ENCODE measurements around the gene DHDH.
"Not testable (repeated sequence)": the region's sequence is repeated elsewhere in the genome, so short reads cannot be mapped to it uniquely, and the experiment has no call there.

DHDH gene

GRCh38 chr19:48933382-48933932, at the start of gene DHDH:
DHDH (plus strand) TSS chr19:48933699; CDS start chr19:48933722, 23 bp downstream.
- H3K27me3 Mint-ChIP-seq: no peaks in the 10 kb centered on the region
- ATAC-seq: peak; percentile 97
- H3K9me3 Mint-ChIP-seq: no peaks in the 10 kb centered on the region
- DNase-seq: peak; percentile 81
- H3K4me3 Mint-ChIP-seq: peak within 1 kb of the TSS; percentile 90 to 91
- H3K4me1 Mint-ChIP-seq: peaks cover 23% of the 10 kb centered on the region
- H3K27ac Mint-ChIP-seq: peak within 1 kb of the TSS; percentile 81 to 92

- Mint-ChIP-seq H3K9me3 (no peaks in the 10 kb centered on the region), H3K4me3 (no peak overlapping the region), H3K27me3 (no peaks in the 10 kb centered on the region), H3K27ac (peak overlapping the region in 1 of 2 donors; percentile 65), H3K4me1 (peaks cover 2% of the 10 kb centered on the region)
- DNase-seq (no peak), ATAC-seq (no peak)
These were observed 49.8 kb upstream of the DHDH start for GRCh38 chr19:48883726-48884125.

- ATAC-seq (no peak), DNase-seq (no peak)
- no peak overlapping the region for H3K4me3 Mint-ChIP-seq
- H3K9me3 Mint-ChIP-seq: no peaks in the 10 kb centered on the region
- peaks cover 27% of the 10 kb centered on the region for H3K27me3 Mint-ChIP-seq
- H3K4me1 Mint-ChIP-seq: no peaks in the 10 kb centered on the region
- no peak overlapping the region for H3K27ac Mint-ChIP-seq
These were observed 45.5 kb upstream of the DHDH start for GRCh38 chr19:48887861-48888612.

GRCh38 chr19:48889496-48889895, 44.0 kb upstream of the DHDH start:
- H3K27ac Mint-ChIP-seq: peak overlapping the region in 1 of 2 donors; percentile 48
- H3K4me1 Mint-ChIP-seq, DNase-seq, H3K4me3 Mint-ChIP-seq, ATAC-seq, H3K9me3 Mint-ChIP-seq: not testable (repeated sequence)
- H3K27me3 Mint-ChIP-seq: peaks cover 40% of the 10 kb centered on the region

GRCh38 chr19:48890551-48890950, 42.9 kb upstream of the DHDH start:
- no peaks in the 10 kb centered on the region for H3K9me3 Mint-ChIP-seq
- peaks cover 50% of the 10 kb centered on the region for H3K27me3 Mint-ChIP-seq
- H3K4me3 Mint-ChIP-seq: no peak overlapping the region
- DNase-seq: no peak
- no peak for ATAC-seq
- H3K4me1 Mint-ChIP-seq: peaks cover 10% of the 10 kb centered on the region
- no peak overlapping the region for H3K27ac Mint-ChIP-seq

GRCh38 chr19:48895226-48895625, 38.3 kb upstream of the DHDH start:
- Mint-ChIP-seq H3K27ac (no peak overlapping the region), H3K4me1 (peaks cover 39% of the 10 kb centered on the region), H3K4me3 (peak overlapping the region; percentile 74 to 82), H3K27me3 (peaks cover 65% of the 10 kb centered on the region), H3K9me3 (no peaks in the 10 kb centered on the region)
- DNase-seq (no peak), ATAC-seq (no peak)

GRCh38 chr19:48896191-48896720, 37.2 kb upstream of the DHDH start:
- peak; percentile 58 for ATAC-seq
- Mint-ChIP-seq H3K27me3 (peaks cover 54% of the 10 kb centered on the region), H3K4me1 (peaks cover 46% of the 10 kb centered on the region), H3K27ac (peak overlapping the region; percentile 76 to 89), H3K9me3 (no peaks in the 10 kb centered on the region), H3K4me3 (peak overlapping the region; percentile 74 to 82)
- DNase-seq: peak; percentile 62 to 63

GRCh38 chr19:48897181-48897580, 36.3 kb upstream of the DHDH start:
- peaks cover 55% of the 10 kb centered on the region for H3K4me1 Mint-ChIP-seq
- no peak for DNase-seq
- peaks cover 48% of the 10 kb centered on the region for H3K27me3 Mint-ChIP-seq
- H3K4me3 Mint-ChIP-seq: no peak overlapping the region
- H3K9me3 Mint-ChIP-seq: no peaks in the 10 kb centered on the region
- no peak overlapping the region for H3K27ac Mint-ChIP-seq
- ATAC-seq: no peak

GRCh38 chr19:48899386-48899749, 34.1 kb upstream of the DHDH start:
- H3K4me1 Mint-ChIP-seq: peaks cover 62% of the 10 kb centered on the region
- peaks cover 28% of the 10 kb centered on the region for H3K27me3 Mint-ChIP-seq
- H3K27ac Mint-ChIP-seq: peak overlapping the region; percentile 43 to 98
- peak overlapping the region; percentile 68 to 94 for H3K4me3 Mint-ChIP-seq
- not testable (repeated sequence) for DNase-seq, ATAC-seq, H3K9me3 Mint-ChIP-seq

GRCh38 chr19:48899781-48900476, 33.6 kb upstream of the DHDH start, which contains the start of gene NUCB1:
NUCB1 (plus strand) TSS chr19:48900312; CDS start chr19:48900797, 485 bp downstream.
- Mint-ChIP-seq H3K4me1 (peaks cover 58% of the 10 kb centered on the region), H3K27me3 (peaks cover 22% of the 10 kb centered on the region), H3K4me3 (peak within 1 kb of the TSS; percentile 92 to 94), H3K27ac (peak within 1 kb of the TSS; percentile 95 to 98), H3K9me3 (no peaks in the 10 kb centered on the region)
- DNase-seq (peak; percentile 99), ATAC-seq (peak; percentile 93)

- H3K9me3 Mint-ChIP-seq: no peaks in the 10 kb centered on the region
- H3K27me3 Mint-ChIP-seq: peaks cover 14% of the 10 kb centered on the region
- ATAC-seq (no peak), DNase-seq (peak in 1 of 2 donors; percentile 30)
- H3K4me1 Mint-ChIP-seq: peaks cover 50% of the 10 kb centered on the region
- peak overlapping the region; percentile 95 to 98 for H3K27ac Mint-ChIP-seq
- H3K4me3 Mint-ChIP-seq: peak overlapping the region; percentile 92 to 94
These were observed 32.8 kb upstream of the DHDH start for GRCh38 chr19:48900477-48901406.

GRCh38 chr19:48902291-48902690, 31.2 kb upstream of the DHDH start:
- DNase-seq, H3K9me3 Mint-ChIP-seq, ATAC-seq, H3K27me3 Mint-ChIP-seq: not testable (repeated sequence)
- peak overlapping the region; percentile 63 to 66 for H3K27ac Mint-ChIP-seq
- H3K4me3 Mint-ChIP-seq: peak overlapping the region; percentile 92 to 94
- peaks cover 37% of the 10 kb centered on the region for H3K4me1 Mint-ChIP-seq

- not testable (repeated sequence) for H3K27ac Mint-ChIP-seq, H3K27me3 Mint-ChIP-seq, H3K9me3 Mint-ChIP-seq, H3K4me3 Mint-ChIP-seq, DNase-seq, ATAC-seq
- H3K4me1 Mint-ChIP-seq: peaks cover 37% of the 10 kb centered on the region
These were observed 29.7 kb upstream of the DHDH start for GRCh38 chr19:48903788-48904187.

- ATAC-seq: no peak
- no peaks in the 10 kb centered on the region for H3K9me3 Mint-ChIP-seq
- DNase-seq: no peak
- H3K4me3 Mint-ChIP-seq: no peak overlapping the region
- H3K27me3 Mint-ChIP-seq: no peaks in the 10 kb centered on the region
- H3K4me1 Mint-ChIP-seq: peaks cover 20% of the 10 kb centered on the region
- H3K27ac Mint-ChIP-seq: no peak overlapping the region
These were observed 27.8 kb upstream of the DHDH start for GRCh38 chr19:48905664-48906063.

- Mint-ChIP-seq H3K4me3 (no peak overlapping the region), H3K27ac (no peak overlapping the region), H3K9me3 (no peaks in the 10 kb centered on the region), H3K27me3 (no peaks in the 10 kb centered on the region), H3K4me1 (peaks cover 15% of the 10 kb centered on the region)
- ATAC-seq (no peak), DNase-seq (no peak)
These were observed 27.2 kb upstream of the DHDH start for GRCh38 chr19:48906324-48906723.

All from stimulated activated naive CD8-positive, alpha-beta T cell treated with anti-CD3 and anti-CD28 coated beads, Interleukin-15, amount 100 ng/mL, for 72 hours (primary cell).